ENCODE measurements around the gene DVL2. TPM values are rescaled to one million over a fixed set of nuclear protein-coding genes. Genes with fewer than 3 reads are reported as not detected.

DVL2 gene
- total and polyA plus RNA-seq, 2 of the 13 experiments (the other 11 are each of a cell fraction or from before 2014, with no cell fraction given) = 5.7 to 38.2 TPM

DNA sequence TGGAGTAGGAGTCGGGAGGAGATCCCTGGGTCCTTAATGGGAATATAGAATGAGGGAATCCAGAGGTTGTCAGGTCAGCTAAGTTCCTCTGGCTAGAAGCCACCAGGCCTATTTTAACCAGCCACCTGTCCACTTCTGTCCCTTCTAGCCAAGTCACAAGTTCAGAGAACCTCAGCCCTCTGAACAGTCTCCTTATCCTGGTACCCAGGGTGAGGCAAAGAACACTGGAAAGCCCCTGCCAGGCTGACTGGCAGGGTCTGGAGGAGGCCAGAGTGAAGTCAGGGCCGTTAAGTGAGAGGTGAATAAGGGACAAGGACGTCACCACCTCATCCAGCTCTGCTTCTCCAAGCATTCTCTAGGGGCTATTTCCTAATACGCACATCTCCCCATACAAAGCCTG is 14.5 kb upstream of the DVL2 start (continued):
- no peak for TF ChIP-seq EZH2 (conservative IDR thresholded peaks at IDR 0.05; ENCODE audit: low read depth, low read length)
- no peak for TF ChIP-seq ZNF781 (CRISPR knock-in tag; IDR thresholded peaks at IDR 0.05; ENCODE audit: borderline replicate concordance, not compliant biosample characterization)
- TF ChIP-seq MTF1 (CRISPR knock-in tag; IDR thresholded peaks at IDR 0.05) = no peak
- TF ChIP-seq MXI1 (IDR thresholded peaks at IDR 0.05; ENCODE audit: borderline replicate concordance, low read depth, low read length) = no peak
- no peak for TF ChIP-seq ZNF569 (CRISPR knock-in tag; IDR thresholded peaks at IDR 0.05; ENCODE audit: borderline replicate concordance)
- no peak for TF ChIP-seq TCF7 (IDR thresholded peaks at IDR 0.05; ENCODE audit: low read depth)
- no peak for TF ChIP-seq FOSL1 (CRISPR knock-in tag; IDR thresholded peaks at IDR 0.05; ENCODE audit: borderline replicate concordance)
- TF ChIP-seq, protein P1, sequence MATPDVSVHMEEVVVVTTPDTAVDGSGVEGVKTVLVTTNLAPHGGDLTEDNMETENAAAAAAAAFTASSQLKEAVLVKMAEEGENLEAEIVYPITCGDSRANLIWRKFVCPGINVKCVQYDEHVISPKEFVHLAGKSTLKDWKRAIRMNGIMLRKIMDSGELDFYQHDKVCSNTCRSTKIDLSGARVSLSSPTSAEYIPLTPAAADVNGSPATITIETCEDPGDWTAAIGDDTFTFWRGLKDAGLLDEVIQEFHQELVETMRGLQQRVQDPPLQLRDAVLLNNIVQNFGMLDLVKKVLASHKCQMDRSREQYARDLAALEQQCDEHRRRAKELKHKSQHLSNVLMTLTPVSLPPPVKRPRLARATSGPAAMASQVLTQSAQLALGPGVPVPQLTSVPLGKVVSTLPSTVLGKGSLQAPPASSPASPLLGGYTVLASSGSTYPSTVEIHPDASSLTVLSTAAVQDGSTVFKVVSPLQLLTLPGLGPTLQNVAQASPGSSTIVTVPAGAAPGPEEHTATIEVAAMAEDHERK (CRISPR knock-in tag; IDR thresholded peaks at IDR 0.05; ENCODE audit: low read depth) = no peak
- TF ChIP-seq NR2F1 (CRISPR knock-in tag; IDR thresholded peaks at IDR 0.05) = no peak
- no peak for TF ChIP-seq ZNF589 (CRISPR knock-in tag; conservative IDR thresholded peaks at IDR 0.05)

DNA sequence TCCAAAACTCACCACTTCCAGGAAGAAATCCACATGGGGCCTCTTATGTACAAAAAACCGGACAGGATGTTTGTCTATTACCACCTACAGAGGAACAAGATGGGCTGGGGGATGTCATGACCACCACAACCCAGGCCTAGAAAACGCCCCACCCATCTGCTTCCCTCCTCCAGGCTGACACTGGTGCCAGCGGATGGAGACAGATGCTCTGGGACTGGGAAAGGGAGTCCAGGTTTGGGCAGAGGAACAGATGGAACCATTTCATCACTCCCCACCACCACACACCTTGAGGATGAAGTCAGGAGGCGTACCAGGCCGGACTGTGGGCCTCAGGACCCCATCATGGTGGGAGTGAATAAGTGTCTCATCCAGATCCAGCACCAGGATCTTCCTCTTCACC is 12.5 kb upstream of the DVL2 start:
- ChIA-PET POLR2A (no interaction called here), CTCF (ENCODE audit: low intra/inter-chr PET ratio, low total read pairs) (no interaction called here)
- Histone ChIP-seq H3K4me3 (replicated peaks in 1 of 3; ENCODE audit: insufficient read depth in 1 of 3, low read depth in 2 of 3, low read length in 3 of 3) (no peak overlapping the region), H3K27ac (ENCODE audit: extremely low read length, insufficient read depth, low read length) (no peak overlapping the region), H3K9ac (ENCODE audit: insufficient read depth, low read depth, low read length) (no peak overlapping the region), H3K4me2 (ENCODE audit: low read depth, low read length) (no peak overlapping the region), H3K36me3 (replicated peaks in 1 of 2; ENCODE audit: control insufficient read depth in 1 of 2, insufficient read depth in 2 of 2, low read length in 2 of 2) (peaks cover 5 to 27% of the 10 kb centered on the region in 2 experiments; a peak in 4 of 5 replicates), H3K9me3 (ENCODE audit: low read length) (no peaks in the 10 kb centered on the region), H4K20me1 (ENCODE audit: insufficient read depth, low read length) (no peaks in the 10 kb centered on the region), H3K4me1 (ENCODE audit: insufficient read depth, low read length) (peaks cover 28% of the 10 kb centered on the region), H3K27me3 (ENCODE audit: control insufficient read depth in 1 of 2, insufficient read depth in 2 of 2, low read length in 2 of 2) (no peaks in the 10 kb centered on the region; a peak in 1 of 5 replicates), H2AFZ (ENCODE audit: low read length) (no peak overlapping the region), H3K79me2 (ENCODE audit: insufficient read depth, low read length) (peaks cover 44% of the 10 kb centered on the region)
- BruUV-seq (replicated peaks) = no TSS peak
- WGBS (ENCODE audit: low lambda C conversion rate) = 95% methylated on average over 5 of the region's 5 CpGs
- no peak for FAIRE-seq
- intact Hi-C loops (cut with micrococcal nuclease; ENCODE audit: unreplicated experiment) = no loop called here
- in situ Hi-C loops (cut with HindIII; ENCODE audit: extremely low pct_ligation_motif_present, low pct_unique_long_range_greater_than_20kb) = no loop called here
- ATAC-seq = no peak
- DNase-seq (ENCODE audit: low spot score) = no peak
- TF ChIP-seq RELA (CRISPR knock-in tag; IDR thresholded peaks at IDR 0.05) = no peak
- no peak for TF ChIP-seq SP2 (CRISPR knock-in tag; IDR thresholded peaks at IDR 0.05)
- TF ChIP-seq TBL1XR1 (IDR thresholded peaks at IDR 0.05; ENCODE audit: borderline replicate concordance, low read length, partially characterized antibody) = no peak
- TF ChIP-seq ZZZ3 (CRISPR knock-in tag; IDR thresholded peaks at IDR 0.05; ENCODE audit: borderline replicate concordance) = no peak
- TF ChIP-seq HNF4A (CRISPR knock-in tag; IDR thresholded peaks at IDR 0.05) = no peak
- no peak for TF ChIP-seq DNMT3B (CRISPR knock-in tag; conservative IDR thresholded peaks at IDR 0.05)
- TF ChIP-seq, protein P2, sequence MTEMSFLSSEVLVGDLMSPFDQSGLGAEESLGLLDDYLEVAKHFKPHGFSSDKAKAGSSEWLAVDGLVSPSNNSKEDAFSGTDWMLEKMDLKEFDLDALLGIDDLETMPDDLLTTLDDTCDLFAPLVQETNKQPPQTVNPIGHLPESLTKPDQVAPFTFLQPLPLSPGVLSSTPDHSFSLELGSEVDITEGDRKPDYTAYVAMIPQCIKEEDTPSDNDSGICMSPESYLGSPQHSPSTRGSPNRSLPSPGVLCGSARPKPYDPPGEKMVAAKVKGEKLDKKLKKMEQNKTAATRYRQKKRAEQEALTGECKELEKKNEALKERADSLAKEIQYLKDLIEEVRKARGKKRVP (CRISPR knock-in tag; IDR thresholded peaks at IDR 0.05) = no peak
- TF ChIP-seq ZFP36L1 (CRISPR knock-in tag; IDR thresholded peaks at IDR 0.05) = no peak
- TF ChIP-seq MAZ (IDR thresholded peaks at IDR 0.05; ENCODE audit: borderline replicate concordance, low read depth, low read length) = no peak
- TF ChIP-seq MAZ (CRISPR knock-in tag; IDR thresholded peaks at IDR 0.05; ENCODE audit: low read depth) = no peak

All from HepG2 (cell line).